ENCODE measurements around the gene TENM3.
A peak's percentile ranks its signal among the peaks of the same experiment; 100 is the strongest.

The TENM3 gene

GRCh38 chr4:182254026-182254780 is 11.0 kb downstream of the TENM3 start:
- no peak for DNase-seq (ENCODE audit: low read depth)

DNA sequence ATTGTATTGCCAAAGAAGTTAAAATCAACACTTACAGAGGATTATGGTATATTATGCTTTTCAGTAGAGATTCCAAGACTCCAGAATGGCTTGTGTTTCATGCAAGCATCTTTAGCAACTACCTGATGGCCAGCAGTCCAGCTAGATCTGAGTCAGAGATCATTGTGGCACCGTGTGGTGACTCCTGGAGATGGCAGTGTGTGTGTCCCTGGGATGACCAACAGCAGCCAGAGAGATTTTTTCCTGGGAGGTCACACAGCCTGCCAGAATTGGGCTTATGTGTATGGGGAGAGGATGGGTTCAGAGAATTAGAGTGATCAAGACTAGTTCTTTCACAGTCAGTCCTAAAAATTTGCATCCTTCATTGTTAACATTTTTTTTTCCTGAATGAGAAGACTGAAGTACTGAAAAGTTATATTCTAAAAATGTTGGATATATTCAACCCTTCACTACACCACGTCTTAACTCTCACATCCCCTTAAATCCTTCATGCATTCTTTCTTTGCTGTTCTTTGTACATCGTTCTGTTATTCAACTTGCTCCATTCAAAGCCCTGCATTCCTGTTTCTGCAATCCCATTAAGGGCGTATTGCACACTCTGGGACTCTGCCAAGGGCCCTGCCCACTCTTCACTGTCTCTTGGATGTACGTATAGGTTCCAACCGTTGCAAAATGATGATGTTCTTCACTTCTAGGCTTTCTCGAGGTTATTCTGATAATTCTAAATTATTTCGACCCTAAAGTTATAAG is 12.4 kb downstream of the TENM3 start:
- no peak for DNase-seq (ENCODE audit: low read depth)

DNA sequence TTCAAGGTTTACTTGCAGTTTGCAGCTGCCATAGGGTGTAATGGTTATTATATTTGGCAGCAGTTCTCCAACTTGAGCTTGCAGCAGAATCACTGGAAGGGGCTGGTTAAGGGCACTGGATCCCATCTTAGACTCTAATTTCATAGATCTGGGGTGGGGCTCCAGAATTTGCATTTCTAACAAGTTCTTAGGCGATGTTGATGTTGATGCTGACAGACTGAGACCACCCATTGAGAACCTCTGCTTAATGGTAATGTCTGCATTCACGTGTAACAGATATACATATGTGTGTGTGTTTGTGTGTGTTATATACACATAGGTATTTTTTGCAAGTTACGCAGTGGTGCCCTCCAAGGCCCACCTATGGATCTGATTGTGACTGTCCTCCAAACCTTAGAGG is 13.8 kb downstream of the TENM3 start:
- no peak for DNase-seq (ENCODE audit: low read depth)

GRCh38 chr4:182257503-182257902 is 14.3 kb downstream of the TENM3 start:
- DNase-seq (ENCODE audit: low read depth): no peak

- DNase-seq (ENCODE audit: low read depth): no peak
Measured at GRCh38 chr4:182258441-182259000, 15.3 kb downstream of the TENM3 start.

DNA sequence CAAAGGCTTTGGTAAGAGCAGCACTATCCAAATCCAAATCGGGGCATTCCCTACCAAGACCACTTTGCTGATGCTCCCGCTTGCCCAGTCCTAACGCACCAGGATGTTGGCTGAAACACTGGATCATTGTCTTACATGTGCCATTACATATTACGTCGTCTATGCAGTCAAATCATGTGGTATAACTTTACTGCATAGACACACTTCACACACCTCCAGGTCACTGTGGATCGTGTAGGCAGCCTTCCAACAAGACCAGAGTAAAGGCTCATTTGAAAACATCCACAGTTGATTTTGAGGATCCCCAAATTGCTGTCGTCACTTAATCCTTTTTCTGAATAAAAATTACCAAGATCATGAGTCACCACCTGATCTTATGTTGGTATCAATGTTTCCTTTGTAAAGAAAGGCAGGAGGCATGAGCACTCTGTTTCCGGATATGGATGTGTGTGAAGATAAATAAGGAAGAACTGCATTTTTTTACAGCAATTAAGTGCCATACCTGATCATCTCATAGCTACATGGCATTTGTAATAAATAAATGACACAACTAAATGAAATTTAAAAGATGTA is 18.5 kb downstream of the TENM3 start:
- no peak for DNase-seq (ENCODE audit: low read depth)

DNA sequence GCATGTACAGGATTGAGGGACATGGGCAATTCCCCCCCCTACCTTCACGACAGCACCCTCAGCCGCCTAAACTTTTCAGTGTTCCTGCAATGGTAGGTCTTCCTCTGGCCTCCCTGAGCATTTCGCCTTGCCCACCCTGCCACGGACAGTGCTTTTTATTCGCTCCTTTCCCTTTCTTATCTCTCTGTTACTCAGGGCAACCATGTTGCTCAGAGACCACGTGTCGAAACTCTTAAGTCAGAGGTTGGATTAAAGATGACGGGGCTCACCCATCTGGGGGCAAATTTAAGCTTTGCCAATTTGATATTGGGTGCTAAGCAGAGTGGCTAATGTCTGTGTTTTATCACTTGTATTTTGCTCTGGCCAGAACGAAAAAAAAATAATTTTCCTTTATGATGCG is 20.4 kb downstream of the TENM3 start:
- no peak for DNase-seq (ENCODE audit: low read depth)

DNA sequence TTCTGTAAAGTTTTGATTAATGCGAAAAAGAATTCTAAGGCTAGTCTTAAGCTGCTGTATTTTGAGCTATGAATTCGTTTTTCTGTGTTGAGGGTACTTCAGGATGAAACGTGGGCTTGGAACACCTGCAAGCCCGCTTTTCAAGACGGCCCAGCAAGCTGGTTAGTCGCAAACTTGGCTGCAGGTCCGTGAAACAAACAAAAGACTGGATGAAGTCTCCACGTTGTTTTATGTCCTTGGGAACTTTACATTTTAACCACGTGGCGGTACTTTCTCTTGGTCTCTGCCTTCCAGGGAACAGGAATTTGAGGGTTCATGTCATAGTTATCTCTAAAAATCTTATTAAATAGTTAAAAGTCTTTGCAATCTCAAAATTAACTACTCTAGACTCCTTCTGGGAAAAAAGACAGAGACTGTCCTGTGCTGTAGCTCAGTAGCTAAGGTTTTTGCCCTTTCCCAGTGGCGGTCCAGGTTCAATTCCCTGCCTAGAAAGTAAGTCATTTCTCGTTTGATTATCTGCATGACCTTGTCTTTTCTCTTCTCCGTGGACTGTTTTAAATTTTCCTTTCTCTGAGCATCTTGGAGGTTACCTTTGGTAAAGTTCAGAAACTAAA is 21.0 kb downstream of the TENM3 start:
- no peak for DNase-seq (ENCODE audit: low read depth)

- no peak for DNase-seq (ENCODE audit: low read depth)
Measured at GRCh38 chr4:182265881-182266280, 22.7 kb downstream of the TENM3 start.

DNA sequence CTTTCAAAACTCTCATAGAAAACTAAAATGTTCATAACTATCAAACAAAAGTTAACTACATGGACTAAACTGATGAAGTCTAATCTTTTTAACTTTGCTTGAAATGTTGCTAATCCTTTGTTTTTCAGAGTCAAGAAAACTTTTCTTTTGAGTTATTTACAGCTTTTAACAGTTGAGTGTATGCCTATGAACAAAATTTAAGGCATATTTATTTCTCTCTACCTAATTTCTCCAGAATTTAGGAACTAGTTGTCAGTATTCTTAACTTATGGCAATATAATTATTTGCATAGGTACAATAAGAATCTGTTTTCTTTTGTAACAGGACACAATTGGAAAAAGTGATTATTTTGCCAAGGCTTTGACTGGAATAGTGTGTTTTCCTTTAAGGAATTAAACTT is 23.8 kb downstream of the TENM3 start:
- DNase-seq (ENCODE audit: low read depth): no peak

- DNase-seq (ENCODE audit: low read depth): no peak
Measured at GRCh38 chr4:182268966-182269365, 25.8 kb downstream of the TENM3 start.

DNA sequence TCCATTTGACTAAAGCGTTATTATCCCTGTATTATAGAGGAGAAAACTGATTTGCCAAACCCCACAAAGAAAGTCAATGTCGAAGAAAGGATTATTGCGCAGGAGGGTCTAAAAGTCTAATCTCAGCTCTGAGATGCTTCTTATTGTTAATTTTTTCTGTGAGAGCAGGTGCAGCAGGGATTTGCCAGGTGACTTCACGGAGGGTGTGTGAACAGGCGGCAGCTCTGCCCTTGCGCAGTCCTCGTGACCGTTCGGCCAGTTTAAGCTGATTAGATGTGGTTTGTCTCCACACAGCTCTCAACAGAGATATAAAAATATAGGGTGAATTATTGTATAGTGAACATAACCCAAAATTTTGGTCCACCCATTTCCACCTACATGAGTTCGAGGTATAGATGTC is 28.5 kb downstream of the TENM3 start:
- no peak for DNase-seq (ENCODE audit: low read depth)

DNA sequence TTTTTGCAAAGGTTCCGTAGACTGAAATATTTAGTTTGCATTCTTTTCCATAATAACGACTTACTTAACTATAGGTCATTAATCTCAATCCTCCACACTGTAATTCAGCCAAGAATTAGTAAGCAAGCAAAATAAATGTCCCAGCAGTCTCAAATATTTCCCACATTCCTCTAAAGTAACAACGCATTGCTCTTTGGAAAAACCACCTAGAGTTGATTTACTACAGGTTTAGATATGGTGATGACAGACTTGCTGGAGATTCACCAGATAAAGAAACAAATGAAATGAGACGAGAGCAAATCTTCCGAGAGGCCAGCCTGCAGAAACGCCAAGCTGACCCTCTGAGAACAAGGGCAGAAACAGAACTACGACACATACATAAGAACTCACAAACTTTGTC is 28.9 kb downstream of the TENM3 start:
- DNase-seq (ENCODE audit: low read depth): no peak

DNA sequence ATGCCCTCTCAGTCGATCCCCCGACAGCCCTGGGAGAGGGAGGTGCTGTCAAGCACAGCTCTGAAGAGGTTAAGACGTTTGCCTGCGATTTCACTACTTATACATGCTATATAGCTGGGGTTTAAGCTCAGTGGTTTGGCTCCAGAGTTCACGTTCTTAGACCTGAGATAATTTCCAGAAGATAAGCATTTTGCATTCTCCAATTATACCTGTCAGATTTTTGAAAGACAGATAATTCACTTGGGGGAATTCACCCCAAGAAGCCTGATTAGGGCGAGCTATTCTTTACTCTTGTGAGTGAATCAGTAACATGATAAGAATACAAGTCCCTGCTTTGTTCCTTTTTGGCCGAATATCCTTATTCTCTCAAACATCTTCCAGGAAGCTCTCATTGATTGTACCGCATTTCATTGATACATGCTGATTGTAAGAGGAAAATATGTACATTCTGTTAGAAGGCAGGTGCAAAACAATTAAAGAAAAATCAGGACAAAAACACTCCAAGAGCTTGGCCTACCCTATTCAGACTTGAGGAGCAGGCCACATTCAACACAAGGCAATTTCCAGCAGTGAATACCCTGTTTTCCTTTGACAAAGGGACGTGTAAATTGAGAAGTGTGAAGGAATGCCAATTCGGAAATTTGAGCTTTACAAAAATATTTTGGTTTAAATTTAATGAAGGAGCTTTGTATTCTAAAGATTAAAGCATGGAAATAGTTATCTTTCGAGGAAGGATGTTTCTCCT is 30.2 kb downstream of the TENM3 start:
- no peak for DNase-seq (ENCODE audit: low read depth)

DNA sequence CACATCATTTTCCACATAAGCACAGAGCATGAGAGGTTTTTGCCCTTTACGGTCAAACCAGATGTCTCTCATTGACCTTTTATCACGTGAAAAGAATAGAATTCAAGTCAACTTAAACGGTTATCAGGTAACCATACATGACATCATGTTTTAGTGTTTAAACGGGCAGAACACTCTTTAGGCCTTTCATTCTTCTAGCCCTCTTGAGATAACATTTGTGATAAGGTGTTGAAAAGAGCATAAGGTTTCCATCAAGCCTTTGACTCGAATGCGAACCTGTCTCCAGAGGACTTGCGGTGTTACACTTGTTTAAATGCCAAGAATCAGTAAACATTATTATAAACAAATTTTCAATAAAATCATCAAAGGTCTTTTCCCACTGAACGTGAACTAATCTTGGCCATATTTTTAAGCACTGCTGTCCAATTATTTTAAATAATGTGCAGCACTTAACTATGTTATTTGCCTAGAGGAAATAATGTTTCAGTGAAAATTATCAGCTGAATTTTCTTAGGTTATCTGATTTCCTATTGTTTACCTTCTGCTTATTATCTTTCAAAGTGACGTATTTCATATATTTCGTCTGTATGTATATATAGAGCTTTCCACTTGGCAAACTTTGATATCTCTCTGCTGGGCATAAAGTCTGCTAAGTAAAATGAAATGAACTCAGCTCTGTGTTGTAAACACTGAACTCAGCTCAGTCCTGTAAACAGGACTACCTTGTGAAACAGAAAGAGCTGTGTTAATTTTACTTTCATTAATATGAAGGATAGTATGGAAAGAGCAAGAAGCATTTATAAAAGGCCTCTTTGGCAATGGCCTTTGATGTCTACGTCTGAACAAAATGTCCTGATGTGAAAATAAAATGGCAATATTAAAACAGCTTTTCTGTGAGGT is 33.3 kb downstream of the TENM3 start:
- no peak for DNase-seq (ENCODE audit: low read depth)

GRCh38 chr4:182277377-182277776 is 34.2 kb downstream of the TENM3 start:
- peak; percentile 5 for DNase-seq (ENCODE audit: low read depth)

DNA sequence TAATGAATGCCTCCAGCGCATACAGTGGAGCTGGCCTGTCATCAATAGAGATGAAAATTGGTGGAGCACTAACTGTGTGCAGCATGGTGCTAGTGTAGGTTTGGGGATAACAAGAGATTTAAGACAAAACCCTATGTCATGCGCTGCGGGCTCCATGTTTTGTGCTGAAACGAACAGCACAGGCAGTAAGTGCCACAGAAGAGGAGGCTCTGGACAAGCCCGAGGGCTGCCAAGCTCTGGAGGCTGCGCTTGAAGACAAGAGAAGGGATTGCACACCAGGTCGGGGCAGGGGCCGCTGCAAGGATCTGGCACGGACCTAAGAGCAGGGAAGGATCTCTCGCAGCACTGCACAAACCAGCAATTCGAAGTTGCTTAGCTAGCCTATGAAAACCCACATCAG is 35.5 kb downstream of the TENM3 start:
- no peak for DNase-seq (ENCODE audit: low read depth)

DNA sequence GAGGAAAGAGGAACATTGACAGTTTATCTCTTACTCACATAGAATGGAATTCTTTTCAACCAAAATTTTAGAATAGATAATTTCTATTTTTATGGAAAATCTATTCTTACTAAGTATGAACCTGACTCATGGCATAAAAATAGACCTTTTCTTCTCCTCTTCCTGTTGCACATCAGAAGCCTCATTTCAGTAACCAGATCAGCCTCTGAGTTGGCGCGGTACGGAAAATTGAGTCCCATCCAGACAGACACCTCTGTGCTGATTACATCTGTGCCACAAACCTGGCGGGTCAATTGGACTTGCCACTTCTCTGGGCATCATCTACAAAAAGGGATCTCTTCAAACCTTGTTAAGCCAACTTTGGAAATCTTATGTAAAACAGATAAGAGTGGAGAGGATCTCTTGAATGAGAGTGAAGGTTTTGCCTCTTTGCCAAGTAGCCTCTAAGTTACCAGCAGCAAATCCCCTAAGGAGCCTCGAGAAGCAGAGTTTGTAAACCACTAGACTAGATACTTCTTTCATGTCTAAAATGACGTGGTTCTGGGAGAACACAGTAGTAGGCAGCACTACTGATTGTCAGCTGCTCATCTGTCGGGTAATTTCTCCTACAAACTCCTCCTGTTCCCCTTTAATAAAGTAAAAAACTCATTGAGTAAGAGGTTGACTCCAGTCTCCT is 37.4 kb downstream of the TENM3 start:
- peak; percentile 27 for DNase-seq (ENCODE audit: low read depth)

DNA sequence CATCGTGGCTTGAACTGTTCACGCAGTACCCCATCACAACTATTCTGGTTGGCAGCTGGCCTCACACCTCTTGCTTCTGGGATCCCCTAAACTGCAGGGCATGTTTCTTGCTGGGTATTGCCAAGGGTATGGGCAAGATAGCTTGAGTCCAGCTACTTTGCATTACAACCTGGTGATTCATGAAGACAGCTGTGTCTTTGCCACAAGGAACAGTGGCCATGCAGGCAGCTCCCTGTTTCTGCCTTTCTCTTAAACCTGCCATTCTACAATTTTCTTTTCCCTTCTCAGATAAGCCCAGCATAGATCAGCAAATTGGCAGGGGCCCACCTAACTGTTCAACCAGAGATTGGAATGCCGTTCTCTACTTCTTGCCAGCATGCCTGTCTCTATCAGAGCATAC is 42.8 kb downstream of the TENM3 start:
- DNase-seq (ENCODE audit: low read depth): no peak

- DNase-seq (ENCODE audit: low read depth): no peak
Measured at GRCh38 chr4:182286931-182287330, 43.7 kb downstream of the TENM3 start.

Data from fibroblast of gingiva (primary cell).